GM10847 (cell line): Measurements from ENCODE around the gene CHID1.
A peak's percentile ranks its signal among the peaks of the same experiment; 100 is the strongest.

Source experiments
- POLR2A ChIP-seq: IDR thresholded peaks from 2 replicates; pipeline ENCODE4 v1.6.1; 2011; ENCODE audit not compliant: insufficient read length; ENCODE audit errors: extremely low read depth

CHID1 gene

DNA sequence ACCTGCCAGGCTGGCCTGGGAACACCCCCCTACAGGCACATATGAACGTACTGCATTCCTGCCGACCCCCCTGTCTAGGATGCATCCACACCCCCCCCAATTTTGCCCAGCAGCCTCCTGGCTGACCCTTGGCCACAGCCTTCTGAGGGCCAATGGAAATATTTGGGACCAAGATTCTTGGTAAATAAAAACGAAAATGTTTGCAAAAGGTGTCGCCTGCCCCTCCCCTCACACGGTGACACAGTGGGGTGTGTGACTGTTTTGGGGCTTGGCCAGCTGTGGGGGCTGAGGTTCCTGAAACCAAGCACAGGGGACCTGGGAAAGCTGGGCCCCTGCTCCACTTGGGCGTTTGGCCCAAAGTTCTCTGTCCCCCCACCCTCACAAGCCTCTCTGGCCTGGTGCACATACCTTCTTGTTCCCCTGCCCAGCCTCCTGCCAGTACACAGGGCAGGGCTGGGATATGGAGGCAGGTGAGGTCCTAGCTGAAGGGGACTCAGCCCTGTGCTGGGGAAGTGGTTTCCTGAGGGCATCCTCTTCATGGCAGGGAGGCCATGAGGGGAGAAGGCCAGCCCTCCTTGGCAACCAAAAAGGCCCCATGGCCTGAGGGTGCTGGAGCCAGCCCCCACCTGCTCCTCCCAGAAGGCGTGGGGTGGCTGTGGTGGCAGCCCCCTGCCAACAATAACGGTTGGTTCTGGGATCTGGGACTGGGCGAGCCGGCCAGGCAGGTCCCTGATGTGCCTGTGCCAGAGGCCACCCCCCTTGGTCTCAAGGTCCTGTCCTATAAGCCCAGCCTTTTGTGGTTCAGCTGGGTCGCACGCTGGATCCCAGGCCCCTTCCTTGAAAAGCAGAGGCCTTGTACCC, 85.0 kb downstream of the CHID1 start:
- no peak for TF ChIP-seq POLR2A

DNA sequence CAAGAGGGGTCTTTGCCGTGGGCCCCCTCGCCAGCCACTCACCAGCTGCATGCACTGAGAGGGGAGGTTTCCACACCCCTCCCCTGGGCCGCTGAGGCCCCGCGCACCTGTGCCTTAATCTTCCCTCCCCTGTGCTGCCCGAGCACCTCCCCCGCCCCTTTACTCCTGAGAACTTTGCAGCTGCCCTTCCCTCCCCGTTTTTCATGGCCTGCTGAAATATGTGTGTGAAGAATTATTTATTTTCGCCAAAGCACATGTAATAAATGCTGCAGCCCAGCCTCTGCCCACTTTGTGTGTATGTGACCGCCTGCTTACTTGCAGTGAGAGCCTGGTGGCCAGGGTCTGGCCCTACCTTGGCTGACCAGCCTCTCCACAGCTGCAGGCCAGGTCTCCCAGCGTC, 85.7 kb downstream of the CHID1 start:
- no peak for TF ChIP-seq POLR2A

DNA sequence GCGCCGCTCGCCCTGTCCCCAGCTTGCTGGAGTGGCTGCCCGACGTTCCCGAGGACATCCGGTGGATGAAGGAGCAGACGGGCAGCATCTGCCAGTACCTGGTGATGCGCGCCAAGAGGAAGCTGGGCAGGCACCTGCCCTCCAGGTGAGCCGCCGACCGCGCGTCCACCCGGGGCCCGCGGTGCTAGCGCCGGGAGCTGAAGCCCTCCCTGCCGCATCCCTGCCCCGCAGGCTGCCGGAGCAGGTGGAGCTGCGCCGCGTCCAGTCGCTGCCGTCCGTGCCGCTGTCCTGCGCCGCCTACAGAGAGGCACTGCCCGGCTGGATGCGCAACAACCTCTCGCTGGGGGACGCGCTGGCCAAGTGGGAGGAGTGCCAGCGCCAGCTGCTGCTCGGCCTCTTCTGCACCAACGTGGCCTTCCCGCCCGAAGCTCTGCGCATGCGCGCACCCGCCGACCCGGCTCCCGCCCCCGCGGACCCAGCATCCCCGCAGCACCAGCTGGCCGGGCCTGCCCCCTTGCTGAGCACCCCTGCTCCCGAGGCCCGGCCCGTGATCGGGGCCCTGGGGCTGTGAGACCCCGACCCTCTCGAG, 86.2 kb downstream of the CHID1 start:
- TF ChIP-seq POLR2A: no peak

DNA sequence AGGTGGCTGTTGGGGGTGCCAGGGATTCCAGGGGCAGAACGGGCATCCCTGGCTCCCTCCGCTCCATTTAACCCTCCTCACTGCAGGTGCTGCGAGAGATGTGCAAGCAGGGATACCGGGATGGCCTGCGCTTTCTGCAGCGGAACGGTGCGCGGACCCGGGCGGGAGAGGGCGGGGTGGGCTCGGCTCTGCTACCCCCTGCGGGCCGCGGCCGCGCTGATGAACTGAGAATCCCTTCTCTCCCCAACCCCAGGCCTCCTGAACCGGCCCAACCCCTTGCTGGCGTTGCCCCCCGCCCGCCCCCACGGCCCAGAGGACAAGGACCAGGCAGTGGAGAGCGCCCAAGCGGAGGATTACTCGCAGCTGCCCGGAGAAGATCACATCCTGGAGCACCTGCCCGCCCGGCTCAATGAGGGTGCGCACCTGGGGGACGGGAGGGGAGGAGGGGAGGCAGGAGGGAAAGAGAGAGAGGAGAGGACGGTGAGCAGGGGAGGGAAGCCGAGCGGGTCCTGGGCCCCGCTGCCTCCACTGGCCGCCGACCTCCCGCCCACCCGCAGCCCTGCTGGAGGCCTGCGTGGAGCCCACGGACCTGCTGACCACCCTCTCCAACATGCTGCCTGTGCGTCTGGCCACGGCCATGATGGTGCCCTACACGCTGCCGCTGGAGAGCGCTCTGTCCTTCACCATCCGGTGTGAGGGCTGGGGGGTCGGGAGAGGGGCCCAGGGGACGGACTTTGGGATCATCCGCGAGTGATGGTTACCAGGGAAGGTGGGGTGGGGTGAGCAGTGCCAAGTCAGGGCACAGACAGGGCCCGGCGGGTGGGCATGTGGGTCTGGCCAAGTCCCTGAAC, 86.9 kb downstream of the CHID1 start:
- TF ChIP-seq POLR2A: no peak

- TF ChIP-seq POLR2A: no peak
Observed at GRCh38 chr11:821512-822371, 88.9 kb downstream of the CHID1 start.

GRCh38 chr11:820655-821511, 89.7 kb downstream of the CHID1 start:
- no peak for TF ChIP-seq POLR2A

DNA sequence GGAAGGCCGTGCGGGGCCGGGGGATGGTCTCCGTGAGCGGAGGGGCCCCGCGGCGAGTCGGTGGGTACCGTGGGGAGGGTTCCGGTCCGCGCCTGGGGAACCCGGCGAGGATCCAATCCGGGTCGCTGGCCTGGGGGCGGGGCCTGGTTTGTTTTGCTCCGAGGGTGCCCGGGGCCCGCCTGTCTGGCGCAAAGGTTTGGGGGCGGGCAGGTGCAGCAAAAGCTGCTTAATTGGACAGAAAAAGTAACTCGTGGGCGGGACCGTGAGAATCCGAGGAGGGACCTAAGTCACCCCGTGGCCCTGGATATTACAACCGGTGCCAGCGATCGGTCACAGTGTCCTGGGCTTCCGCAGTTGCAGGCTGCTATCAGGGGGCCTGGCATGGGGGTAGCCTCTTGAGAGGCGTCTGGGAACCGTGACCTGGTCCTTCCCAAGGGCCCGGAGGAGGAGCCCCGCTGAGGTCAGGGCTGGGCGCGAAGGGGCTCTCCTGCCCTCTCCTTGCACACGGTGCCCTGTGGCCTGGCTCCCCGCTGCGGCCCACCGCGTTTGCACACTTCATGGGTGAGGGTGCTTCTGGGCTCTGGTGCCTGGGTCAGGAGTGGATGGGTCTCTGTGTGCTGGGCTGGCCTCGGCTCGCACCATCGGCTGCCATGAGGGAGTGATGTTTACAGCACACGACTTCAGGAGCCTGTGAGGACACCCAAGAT, 90.5 kb downstream of the CHID1 start:
- no peak for TF ChIP-seq POLR2A

GRCh38 chr11:819129-819931, 91.3 kb downstream of the CHID1 start:
- TF ChIP-seq POLR2A: peak; percentile 92

DNA sequence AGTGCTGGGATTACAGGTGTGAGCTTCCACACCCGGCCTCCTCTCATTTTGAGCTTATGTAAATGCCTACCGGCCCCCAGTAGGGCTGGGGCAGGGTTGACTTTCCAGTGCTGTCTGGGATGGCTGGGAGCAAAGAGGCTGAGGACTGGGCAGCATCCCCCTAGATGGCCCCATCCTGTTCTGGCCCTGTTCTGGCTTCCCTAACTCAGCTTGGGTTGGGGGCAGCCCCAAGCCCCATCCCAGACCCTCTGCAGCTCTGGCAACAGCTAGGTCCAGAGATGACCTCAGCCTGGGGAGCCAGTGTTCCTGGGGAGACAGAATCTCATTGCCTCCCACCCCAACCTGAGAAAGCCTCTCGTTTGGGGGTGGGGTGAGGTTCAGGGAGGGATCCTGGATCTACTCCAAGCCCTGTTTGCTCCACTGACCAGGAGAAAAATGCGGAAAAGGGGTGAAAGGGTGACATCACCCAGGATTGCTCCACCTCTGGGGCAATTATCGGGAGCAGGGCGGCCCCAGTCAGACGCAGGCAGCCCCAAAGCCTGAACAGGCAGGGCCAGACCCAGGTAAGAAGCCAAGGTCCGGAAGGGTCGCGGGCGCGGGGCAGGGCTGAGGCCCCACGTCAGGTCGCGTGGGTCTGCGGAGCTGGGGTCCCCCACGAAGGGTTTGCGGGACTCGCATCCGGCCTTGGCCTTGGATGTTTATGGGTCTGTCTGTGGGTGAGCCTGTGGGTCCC, 92.0 kb downstream of the CHID1 start, which contains the start of gene PNPLA2:
TSS of gene PNPLA2 (plus strand) at position 519 of the 733 bp plus-strand sequence. CDS start 805 bp downstream, outside the sequence.
- TF ChIP-seq POLR2A: no peak
